WTC11 (cell line): Measurements from ENCODE around the gene IL1RN.

Experiments
- ATF3 ChIP-seq: sonication (generic); formaldehyde crosslinking; conservative IDR thresholded peaks from 2 replicates; pipeline ENCODE4 v1.8.1; 2022; ENCODE audit warnings: mild to moderate bottlenecking, missing genetic modification reagents
- CTCF ChIP-seq: fragments of 200-600 bp; IDR thresholded peaks from 2 replicates; pipeline ENCODE4 v1.8.0; 2022; ENCODE audit warnings: antibody characterized with exemption
- FOXJ3 ChIP-seq: sonication (generic); formaldehyde crosslinking; IDR thresholded peaks from 2 replicates; pipeline ENCODE4 v1.9.0; 2021; ENCODE audit warnings: missing genetic modification reagents, mild to moderate bottlenecking, borderline replicate concordance
- FOXK1 ChIP-seq: sonication (generic); formaldehyde crosslinking; IDR thresholded peaks from 2 replicates; pipeline ENCODE4 v1.8.0; 2022; ENCODE audit warnings: mild to moderate bottlenecking, moderate library complexity, missing genetic modification reagents
- GABPB1 ChIP-seq: sonication (generic); formaldehyde crosslinking; IDR thresholded peaks from 2 replicates; pipeline ENCODE4 v1.8.1; 2023; ENCODE audit warnings: mild to moderate bottlenecking, missing genetic modification reagents
- USF1 ChIP-seq: sonication (generic); formaldehyde crosslinking; IDR thresholded peaks from 2 replicates; pipeline ENCODE4 v1.8.0; 2022; ENCODE audit warnings: mild to moderate bottlenecking, missing genetic modification reagents
- ZBTB43 ChIP-seq: sonication (generic); formaldehyde crosslinking; IDR thresholded peaks from 2 replicates; pipeline ENCODE4 v1.8.1; 2023; ENCODE audit warnings: mild to moderate bottlenecking, missing genetic modification reagents
- ZNF219 ChIP-seq: sonication (generic); formaldehyde crosslinking; IDR thresholded peaks from 2 replicates; pipeline ENCODE4 v1.8.0; 2023; ENCODE audit warnings: missing genetic modification reagents, mild to moderate bottlenecking, borderline replicate concordance
- ZNF263 ChIP-seq: sonication (generic); formaldehyde crosslinking; IDR thresholded peaks from 2 replicates; pipeline ENCODE4 v1.8.1; 2022; ENCODE audit warnings: low read depth, mild to moderate bottlenecking, moderate library complexity, missing genetic modification reagents
- ZNF512 ChIP-seq: sonication (generic); formaldehyde crosslinking; IDR thresholded peaks from 2 replicates; pipeline ENCODE4 v1.8.1; 2022; ENCODE audit warnings: missing genetic modification reagents, borderline replicate concordance

- TF ChIP-seq CTCF (no peak), ZNF219 (no peak), FOXK1 (CRISPR knock-in tag) (no peak), GABPB1 (CRISPR knock-in tag) (peak; percentile 32), FOXJ3 (CRISPR knock-in tag) (no peak), ZBTB43 (CRISPR knock-in tag) (no peak), ZNF263 (no peak), ATF3 (CRISPR knock-in tag) (no peak), USF1 (no peak), ZNF512 (CRISPR knock-in tag) (no peak)
Measured at GRCh38 chr2:113088213-113088992, 39.0 kb upstream of the IL1RN start.
